GM12864 (cell line): ENCODE data around the gene SLC16A10.
"Not testable (repeated sequence)": the region's sequence is repeated elsewhere in the genome, so short reads cannot be mapped to it uniquely, and the experiment has no call there.

Source experiments
- DNase-seq: peaks from one replicate; pipeline ENCODE4 v3.0.0-alpha.2; 2011; ENCODE audit warnings: low read depth
- H3K4me3 ChIP-seq: 2 replicates; pipeline ENCODE4 v1.5.1; 2011; ENCODE audit warnings: mild to moderate bottlenecking, low read depth, low read length, control low read depth
- TF ChIP-seq, protein P1 (sequence below): IDR thresholded peaks from 2 replicates; pipeline ENCODE4 v1.5.1; 2011; ENCODE audit warnings: low read depth, mild to moderate bottlenecking, moderate library complexity, low read length, control low read depth, inconsistent platforms; ENCODE audit errors: missing control alignments

Gene SLC16A10

GRCh38 chr6:111057074-111057752 lies 30.1 kb upstream of the SLC16A10 start:
- DNase-seq = peak; percentile 8
- TF ChIP-seq, protein P1, sequence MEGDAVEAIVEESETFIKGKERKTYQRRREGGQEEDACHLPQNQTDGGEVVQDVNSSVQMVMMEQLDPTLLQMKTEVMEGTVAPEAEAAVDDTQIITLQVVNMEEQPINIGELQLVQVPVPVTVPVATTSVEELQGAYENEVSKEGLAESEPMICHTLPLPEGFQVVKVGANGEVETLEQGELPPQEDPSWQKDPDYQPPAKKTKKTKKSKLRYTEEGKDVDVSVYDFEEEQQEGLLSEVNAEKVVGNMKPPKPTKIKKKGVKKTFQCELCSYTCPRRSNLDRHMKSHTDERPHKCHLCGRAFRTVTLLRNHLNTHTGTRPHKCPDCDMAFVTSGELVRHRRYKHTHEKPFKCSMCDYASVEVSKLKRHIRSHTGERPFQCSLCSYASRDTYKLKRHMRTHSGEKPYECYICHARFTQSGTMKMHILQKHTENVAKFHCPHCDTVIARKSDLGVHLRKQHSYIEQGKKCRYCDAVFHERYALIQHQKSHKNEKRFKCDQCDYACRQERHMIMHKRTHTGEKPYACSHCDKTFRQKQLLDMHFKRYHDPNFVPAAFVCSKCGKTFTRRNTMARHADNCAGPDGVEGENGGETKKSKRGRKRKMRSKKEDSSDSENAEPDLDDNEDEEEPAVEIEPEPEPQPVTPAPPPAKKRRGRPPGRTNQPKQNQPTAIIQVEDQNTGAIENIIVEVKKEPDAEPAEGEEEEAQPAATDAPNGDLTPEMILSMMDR = peak; percentile 86
- no peak overlapping the region for H3K4me3 ChIP-seq

DNA sequence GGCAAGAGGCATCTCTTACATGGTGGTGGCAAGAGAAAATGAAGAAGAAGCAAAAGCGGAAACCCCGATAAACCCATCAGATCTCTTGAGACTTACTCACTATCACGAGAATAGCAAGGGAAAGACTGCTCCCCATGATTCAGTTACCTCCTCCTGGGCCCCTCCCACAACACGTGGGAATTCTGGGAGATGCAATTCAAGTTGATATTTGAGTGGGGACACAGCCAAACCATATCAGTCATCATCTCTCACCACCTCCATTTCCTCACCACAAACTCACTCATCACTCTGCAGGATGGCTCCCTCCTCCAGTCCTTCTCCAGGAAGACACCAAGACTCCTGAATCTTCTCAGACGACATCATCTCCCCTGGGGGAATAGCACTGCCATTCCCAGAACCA lies 25.8 kb upstream of the SLC16A10 start:
- no peak for DNase-seq
- no peak overlapping the region for H3K4me3 ChIP-seq
- TF ChIP-seq, protein P1 = no peak

- H3K4me3 ChIP-seq, DNase-seq: not testable (repeated sequence)
Observed at GRCh38 chr6:111061985-111062384, 25.3 kb upstream of the SLC16A10 start.

- DNase-seq = not testable (repeated sequence)
Observed at GRCh38 chr6:111062860-111063259, 24.4 kb upstream of the SLC16A10 start.

DNA sequence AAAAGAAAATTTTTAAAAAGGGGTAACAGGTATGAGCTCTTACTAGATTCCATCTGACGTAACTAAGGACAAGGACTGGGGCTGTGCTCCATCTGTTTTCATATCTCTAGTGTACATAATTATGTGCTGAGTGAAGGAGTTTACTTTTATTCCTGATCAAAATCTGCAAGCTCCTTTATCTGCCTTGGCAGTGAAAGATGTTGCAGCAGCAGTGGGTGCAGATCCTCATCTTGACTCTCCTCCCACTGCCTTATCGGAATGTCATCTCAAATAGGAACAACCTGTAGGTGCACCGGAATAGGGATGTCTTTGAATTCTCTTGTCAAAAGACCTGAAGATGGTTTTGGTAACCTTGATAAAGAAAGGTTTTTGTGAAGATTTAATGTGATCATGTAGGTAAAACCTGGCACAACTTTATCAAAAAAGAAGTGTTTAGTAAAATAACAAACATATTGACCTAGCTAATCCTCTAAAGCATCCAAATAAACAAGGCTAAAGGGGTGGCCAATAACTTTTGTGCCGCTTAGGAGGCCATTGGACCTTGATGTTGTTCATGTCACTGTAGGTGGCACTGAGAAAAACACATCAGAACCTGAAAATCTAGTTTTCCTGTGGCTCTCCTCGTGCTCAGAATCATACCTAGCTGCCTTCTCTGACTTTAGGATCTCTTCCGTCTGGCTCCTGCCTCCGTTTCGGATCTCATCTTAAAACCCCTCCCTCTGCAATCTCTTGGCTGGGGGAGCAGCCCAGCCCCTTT lies 19.0 kb upstream of the SLC16A10 start:
- DNase-seq = no peak
- TF ChIP-seq, protein P1 = no peak
- H3K4me3 ChIP-seq = no peak overlapping the region

More at GRCh38 chr6:111062860-111063259, 24.4 kb upstream of the SLC16A10 start:
- H3K4me3 ChIP-seq = not testable (repeated sequence)

DNA sequence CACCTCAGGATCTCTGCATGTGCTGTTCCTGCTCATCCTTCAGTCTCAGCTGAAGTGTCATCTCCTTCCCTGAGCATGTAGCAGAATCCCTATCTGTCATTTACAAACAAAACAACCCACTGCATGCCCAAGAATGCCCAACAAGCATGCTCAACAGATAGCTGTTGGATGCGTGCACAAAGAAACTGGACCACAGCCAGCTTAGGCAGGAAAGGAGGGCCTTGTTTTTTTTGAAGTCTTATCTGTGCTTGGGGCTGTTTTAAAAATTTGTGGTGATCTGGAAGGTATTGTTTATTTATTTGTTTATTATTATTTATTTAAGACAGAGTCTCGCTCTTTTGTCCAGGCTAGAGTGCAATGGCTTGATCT lies 18.5 kb upstream of the SLC16A10 start:
- no peak overlapping the region for H3K4me3 ChIP-seq
- TF ChIP-seq, protein P1 = no peak

DNA sequence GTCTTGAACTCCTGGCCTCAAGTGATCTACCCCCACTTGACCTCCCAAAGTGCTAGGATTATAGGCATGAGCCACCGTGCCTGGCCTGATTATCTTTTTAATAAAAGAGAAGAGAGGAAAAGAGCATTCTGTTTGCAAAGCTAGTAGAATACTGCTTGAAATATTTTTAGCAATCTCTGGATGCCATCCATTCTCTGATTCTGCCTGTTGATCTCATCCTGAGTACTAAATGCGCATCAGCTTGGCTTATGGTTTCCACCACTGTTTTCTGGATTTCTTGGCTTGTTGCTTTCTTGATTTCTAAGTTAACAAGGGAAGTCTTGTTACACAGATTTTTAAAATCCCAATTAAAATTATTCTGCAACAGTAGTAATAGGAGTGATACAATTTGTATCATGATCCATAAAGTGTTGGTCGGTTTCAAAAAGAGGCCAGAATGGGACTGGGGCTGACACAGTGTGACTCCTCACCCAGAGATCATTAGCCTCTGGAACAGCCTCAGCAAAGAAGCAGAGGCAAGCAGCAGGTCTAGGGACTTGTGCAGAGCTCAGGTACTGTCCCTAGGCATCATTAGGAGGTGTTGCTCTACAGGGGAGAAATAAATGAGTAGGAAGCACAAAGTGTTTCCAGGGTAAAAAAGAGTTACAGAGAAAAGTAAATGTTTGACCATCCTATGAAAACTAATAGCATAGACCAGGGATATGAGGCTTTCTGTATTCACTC lies 17.8 kb upstream of the SLC16A10 start:
- TF ChIP-seq, protein P1 = no peak
- no peak overlapping the region for H3K4me3 ChIP-seq
- DNase-seq = no peak

More for the DNA sequence above, 18.5 kb upstream of the SLC16A10 start:
- DNase-seq = no peak
